H1 (cell line): ENCODE measurements around the gene HIGD1B. TPM values are rescaled to one million over a fixed set of nuclear protein-coding genes. Genes with fewer than 3 reads are reported as not detected.

Source experiments
- CTCF ChIA-PET: fragments of 300-600 bp; sonication (Branson Sonifier 250); formaldehyde crosslinking; loops from one replicate; lab custom pipeline; 2021; ENCODE audit not compliant: partially characterized antibody; lab: Charles Lee
- POLR2A ChIA-PET: fragments of 300-600 bp; sonication (Branson Sonifier 250); formaldehyde crosslinking; loops from one replicate; lab custom pipeline; 2021; ENCODE audit warnings: inconsistent platforms; ENCODE audit not compliant: partially characterized antibody; lab: Charles Lee
- DNase-seq, 2 experiments: peaks; one replicate each; pipeline versions ENCODE4 v3.0.0 to v3.0.0-alpha.2; 2010 to 2022; ENCODE audit warnings: low spot score in 2 of 2, low read depth in 1 of 2, mixed read lengths in 1 of 2
- FAIRE-seq: peaks from 2 replicates; lab custom pipeline; 2011; peaks lifted over from hg19 to GRCh38; lab: Jason Lieb, UNC
- H2AFZ ChIP-seq: 2 replicates; pipeline ENCODE4 v1.8.1; 2012; ENCODE audit warnings: low read length, inconsistent platforms
- H2AK5ac ChIP-seq: 2 replicates; pipeline ENCODE4 v1.6.1; 2013; ENCODE audit warnings: low read depth, low read length
- H2BK120ac ChIP-seq: replicated peaks from 2 replicates; pipeline ENCODE3; 2013; ENCODE audit warnings: low read depth, low read length, inconsistent platforms
- H2BK12ac ChIP-seq: 2 replicates; pipeline ENCODE4 v1.6.1; 2013; ENCODE audit warnings: low read depth, low read length
- H2BK15ac ChIP-seq: 2 replicates; pipeline ENCODE4 v1.6.1; 2013; ENCODE audit warnings: low read length
- H2BK20ac ChIP-seq: 2 replicates; pipeline ENCODE4 v1.6.1; 2013; ENCODE audit warnings: low read length
- H2BK5ac ChIP-seq: 2 replicates; pipeline ENCODE4 v1.6.1; 2013; ENCODE audit warnings: low read depth, low read length
- H3K14ac ChIP-seq: 2 replicates; pipeline ENCODE4 v1.6.1; 2013; ENCODE audit warnings: inconsistent platforms; ENCODE audit not compliant: insufficient read length
- H3K18ac ChIP-seq: 2 replicates; pipeline ENCODE4 v1.6.1; 2013; ENCODE audit warnings: low read length; ENCODE audit errors: extremely low read depth
- H3K23ac ChIP-seq: 2 replicates; pipeline ENCODE4 v1.6.1; 2013; ENCODE audit warnings: inconsistent platforms; ENCODE audit not compliant: insufficient read length
- H3K23me2 ChIP-seq: 2 replicates; pipeline ENCODE4 v1.6.1; 2013; ENCODE audit warnings: low read depth, low read length
- H3K27ac ChIP-seq: 2 replicates; pipeline ENCODE4 v1.6.1; 2011; ENCODE audit warnings: low read depth, low read length, inconsistent platforms
- H3K27me3 ChIP-seq, 4 experiments: replicated peaks in 1 of 4; 1 replicate in 1 of 4; 2 replicates in 3 of 4; pipeline versions ENCODE4 v1.6.1 to v1.8.1; 2011 to 2013; ENCODE audit warnings: low read length in 3 of 4, mild to moderate bottlenecking in 3 of 4, inconsistent platforms in 2 of 4, mixed read lengths in 2 of 4, moderate library complexity in 1 of 4; ENCODE audit not compliant: control insufficient read depth in 3 of 4, insufficient read depth in 3 of 4; ENCODE audit errors: extremely low read depth in 1 of 4
- H3K36me3 ChIP-seq, 4 experiments: 2 replicates each; pipeline versions ENCODE4 v1.6.1 to v1.8.1; 2011 to 2013; ENCODE audit warnings: mild to moderate bottlenecking in 4 of 4, low read length in 3 of 4, moderate library complexity in 2 of 4, control low read depth in 1 of 4, inconsistent platforms in 1 of 4; ENCODE audit not compliant: insufficient read depth in 4 of 4, control insufficient read depth in 2 of 4
- H3K4ac ChIP-seq: replicated peaks from 2 replicates; pipeline ENCODE3; 2013; ENCODE audit warnings: low read length, low read depth, mixed read lengths, inconsistent platforms; ENCODE audit not compliant: insufficient read length
- H3K4me1 ChIP-seq, 4 experiments: replicated peaks in 1 of 4; 1 replicate in 1 of 4; 2 replicates in 3 of 4; pipeline versions ENCODE4 v1.6.1 to v1.8.1; 2011 to 2013; ENCODE audit warnings: low read length in 3 of 4, inconsistent platforms in 2 of 4, mixed read lengths in 1 of 4; ENCODE audit not compliant: insufficient read depth in 4 of 4, control insufficient read depth in 3 of 4
- H3K4me2 ChIP-seq, 2 experiments: 2 replicates each; pipeline versions ENCODE4 v1.6.1 to v1.8.1; 2011 to 2013; ENCODE audit warnings: low read depth in 2 of 2, low read length in 2 of 2, control low read depth in 1 of 2, inconsistent platforms in 1 of 2, mild to moderate bottlenecking in 1 of 2; ENCODE audit not compliant: insufficient read depth in 1 of 2
- H3K4me3 ChIP-seq, 4 experiments: fragments of 200-600, 300-600 bp in 1 of 4; sonication (generic), shearing (Covaris generic), sonication (Bioruptor Twin) in 1 of 4; 2 replicates each; pipeline versions ENCODE4 v1.5.1 to v1.8.1; 2011 to 2016; ENCODE audit warnings: low read length in 4 of 4, low read depth in 3 of 4, control low read depth in 2 of 4, inconsistent platforms in 2 of 4, mild to moderate bottlenecking in 2 of 4, mixed read lengths in 1 of 4, moderate library complexity in 1 of 4; ENCODE audit not compliant: insufficient read depth in 2 of 4; ENCODE audit errors: extremely low read depth in 1 of 4
- H3K56ac ChIP-seq: replicated peaks from 2 replicates; pipeline ENCODE3; 2013; ENCODE audit warnings: low read depth, mild to moderate bottlenecking, mixed read lengths, low read length, inconsistent platforms; ENCODE audit not compliant: insufficient read length
- H3K79me1 ChIP-seq: 2 replicates; pipeline ENCODE4 v1.6.1; 2013; ENCODE audit warnings: low read depth, low read length, control low read depth
- H3K79me2 ChIP-seq, 2 experiments: 2 replicates each; pipeline versions ENCODE4 v1.6.1 to v1.8.1; 2012 to 2013; ENCODE audit warnings: low read length in 2 of 2, mild to moderate bottlenecking in 2 of 2, inconsistent platforms in 1 of 2; ENCODE audit not compliant: insufficient read depth in 2 of 2, control insufficient read depth in 1 of 2
- H3K9ac ChIP-seq, 4 experiments: replicated peaks in 1 of 4; 1 replicate in 1 of 4; 2 replicates in 3 of 4; pipeline versions ENCODE4 v1.6.1 to v1.8.1; 2011 to 2013; ENCODE audit warnings: low read depth in 3 of 4, low read length in 3 of 4, control low read depth in 2 of 4, mild to moderate bottlenecking in 2 of 4, moderate library complexity in 2 of 4, inconsistent platforms in 1 of 4; ENCODE audit errors: extremely low read depth in 1 of 4
- H3K9me3 ChIP-seq, 2 experiments: 2 replicates each; pipeline versions ENCODE4 v1.6.1 to v1.8.1; 2012 to 2013; ENCODE audit warnings: mild to moderate bottlenecking in 2 of 2, moderate library complexity in 2 of 2, control low read depth in 1 of 2, inconsistent platforms in 1 of 2, low read depth in 1 of 2, low read length in 1 of 2, mixed read lengths in 1 of 2; ENCODE audit not compliant: insufficient read depth in 2 of 2
- H4K20me1 ChIP-seq, 2 experiments: replicated peaks in 1 of 2; 2 replicates each; pipeline versions ENCODE3 to v1.8.1; 2011 to 2013; ENCODE audit warnings: inconsistent platforms in 2 of 2, low read length in 2 of 2, mild to moderate bottlenecking in 1 of 2; ENCODE audit not compliant: insufficient read depth in 2 of 2, control insufficient read depth in 1 of 2
- H4K5ac ChIP-seq: 2 replicates; pipeline ENCODE4 v1.6.1; 2013; ENCODE audit warnings: low read length, low read depth, mixed read lengths, inconsistent platforms; ENCODE audit not compliant: insufficient read length
- H4K8ac ChIP-seq: 2 replicates; pipeline ENCODE4 v1.8.0; 2013; ENCODE audit warnings: mild to moderate bottlenecking, moderate library complexity, low read length, inconsistent platforms; ENCODE audit not compliant: insufficient read depth; ENCODE audit errors: extremely low read depth
- H4K91ac ChIP-seq: replicated peaks from 2 replicates; pipeline ENCODE3; 2013; ENCODE audit warnings: low read length, mixed read lengths, inconsistent platforms; ENCODE audit not compliant: insufficient read length
- POLR2AphosphoS5 ChIP-seq: IDR thresholded peaks from 2 replicates; pipeline ENCODE4 v1.6.1; 2011; ENCODE audit warnings: low read depth, low read length
- WGBS, 2 experiments: shearing (Covaris generic) in 1 of 2; methylation state at CpG; one replicate each; pipeline versions ENCODE4 v1.1.6 to v1.1.7; 2013 to 2015; ENCODE audit warnings: low lambda C conversion rate in 2 of 2, mixed read lengths in 2 of 2, inconsistent platforms in 1 of 2, low coverage in 1 of 2, missing lambda C conversion rate in 1 of 2; ENCODE audit not compliant: insufficient replicate concordance in 2 of 2, insufficient coverage in 1 of 2, insufficient read length in 1 of 2; ENCODE audit errors: extremely low coverage in 1 of 2, missing lambda C conversion rate in 1 of 2; 5-methylcytosine and 5-hydroxymethylcytosine counted together
- polyA plus RNA-seq, 7 experiments: library from polyadenylated mRNA; depleted of rRNA in 3 of 7; stranded (reverse) in 5 of 7; unstranded in 2 of 7; fragments of >200 nt in 5 of 7; fragments of 200-250 nt in 2 of 7; gene quantifications; 1 replicate in 5 of 7; 2 replicates in 1 of 7; 4 replicates in 1 of 7; pipeline versions ENCODE4 v1.2.1 to v1.2.3, GENCODE V29; 2011 to 2013; ENCODE audit warnings: missing spikeins in 2 of 7, mixed read lengths in 2 of 7
- total RNA-seq: library from RNA; stranded (reverse); fragmentation: NEBNext Ultra II Directional; extraction: Animal tissue kit (Norgen Biotek cat#: 25700); gene quantifications from 2 replicates; pipeline ENCODE4 v1.2.1, GENCODE V29; 2021

HIGD1B gene
- total and polyA plus RNA-seq, 2 of the 8 experiments (the other 6 are each of a cell fraction or from before 2014, with no cell fraction given) = not detected

DNA sequence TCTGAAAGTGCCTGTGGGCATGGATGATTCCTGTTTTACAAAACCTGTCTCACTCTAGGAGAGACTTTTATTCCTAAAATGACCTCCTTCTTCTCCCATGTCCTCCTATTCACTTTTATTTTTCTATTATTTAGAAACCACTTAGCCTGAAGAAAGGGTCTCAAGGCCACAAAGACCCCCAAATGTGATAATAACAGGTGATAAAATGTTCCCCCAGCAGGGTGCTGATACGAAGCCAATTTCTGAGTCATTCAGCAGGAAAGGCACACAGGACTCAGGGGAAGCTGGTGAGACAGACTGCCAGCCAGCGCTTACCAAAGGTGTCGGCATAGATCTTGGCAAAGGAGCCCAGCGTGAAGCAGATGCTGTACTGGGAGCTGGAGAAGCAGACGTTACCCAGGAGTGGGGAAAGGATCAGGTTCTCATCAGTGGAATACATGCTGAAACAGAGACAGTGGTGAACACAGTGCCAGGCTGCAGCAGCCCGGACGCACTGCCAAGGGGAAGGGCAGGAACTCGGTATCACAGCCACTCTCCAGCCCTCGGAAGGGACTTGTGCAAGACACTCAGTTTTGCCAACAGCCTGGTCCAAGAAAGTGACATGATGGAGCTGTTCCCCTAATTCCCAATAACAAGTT is 24.6 kb downstream of the HIGD1B start:
- POLR2A ChIA-PET = interaction anchor here (0.6 kb wide), 1 partner anchor 10 kb away, joined by 3 read pairs; no protein-coding TSS in a partner anchor
- Histone ChIP-seq H3K23me2 (no peaks in the 10 kb centered on the region), H3K14ac (no peak overlapping the region), H4K8ac (no peak overlapping the region), H2BK20ac (no peak overlapping the region)
- no peak for TF ChIP-seq POLR2AphosphoS5
- TF ChIP-seq, all 59 proteins: peak for 0
- Histone ChIP-seq H3K9ac (no peak overlapping the region), H3K4me2 (no peak overlapping the region), H2BK15ac (no peak overlapping the region), H2AK5ac (no peak overlapping the region), H4K5ac (no peak overlapping the region), H3K4ac (no peak overlapping the region), H2BK5ac (no peak overlapping the region), H3K4me1 (no peaks in the 10 kb centered on the region), H2AFZ (no peak overlapping the region), H4K20me1 (peaks cover 0 to 2% of the 10 kb centered on the region in 2 experiments), H3K79me2 (no peaks in the 10 kb centered on the region), H4K91ac (no peak overlapping the region), H3K23ac (no peak overlapping the region), H2BK120ac (no peak overlapping the region), H2BK12ac (no peak overlapping the region), H3K27me3 (no peaks in the 10 kb centered on the region), H3K4me3 (no peak overlapping the region), H3K9me3 (no peaks in the 10 kb centered on the region), H3K18ac (no peak overlapping the region), H3K36me3 (peaks cover 23 to 69% (median 51%) of the 10 kb centered on the region in 4 experiments), H3K79me1 (peaks cover 3% of the 10 kb centered on the region; the same call in 1 of the 2 replicates), H3K27ac (no peak overlapping the region), H3K56ac (no peak overlapping the region)
- WGBS, 2 experiments = 95% methylated on average over 9 of the region's 9 CpGs; no CpG with 5 or more reads in 1 of the 2 experiments
- DNase-seq (no peak), FAIRE-seq (no peak)
- CTCF ChIA-PET = interaction anchor here (0.8 to 11.2 kb wide), 6 partner anchors 7 to 96 kb away, joined by 3 to 141 read pairs (median 8); no protein-coding TSS in a partner anchor
